CD4-positive, alpha-beta T cell treated with Interleukin-17A for 1 hour (primary cell): ENCODE results near the gene AURKB.
A peak's percentile ranks its signal among the peaks of the same experiment; 100 is the strongest.
"Not testable (repeated sequence)": the region's sequence is repeated elsewhere in the genome, so short reads cannot be mapped to it uniquely, and the experiment has no call there.

Source experiments
- DNase-seq: peaks from one replicate; pipeline ENCODE4 v3.0.0-alpha.2; 2020

The AURKB gene

DNA sequence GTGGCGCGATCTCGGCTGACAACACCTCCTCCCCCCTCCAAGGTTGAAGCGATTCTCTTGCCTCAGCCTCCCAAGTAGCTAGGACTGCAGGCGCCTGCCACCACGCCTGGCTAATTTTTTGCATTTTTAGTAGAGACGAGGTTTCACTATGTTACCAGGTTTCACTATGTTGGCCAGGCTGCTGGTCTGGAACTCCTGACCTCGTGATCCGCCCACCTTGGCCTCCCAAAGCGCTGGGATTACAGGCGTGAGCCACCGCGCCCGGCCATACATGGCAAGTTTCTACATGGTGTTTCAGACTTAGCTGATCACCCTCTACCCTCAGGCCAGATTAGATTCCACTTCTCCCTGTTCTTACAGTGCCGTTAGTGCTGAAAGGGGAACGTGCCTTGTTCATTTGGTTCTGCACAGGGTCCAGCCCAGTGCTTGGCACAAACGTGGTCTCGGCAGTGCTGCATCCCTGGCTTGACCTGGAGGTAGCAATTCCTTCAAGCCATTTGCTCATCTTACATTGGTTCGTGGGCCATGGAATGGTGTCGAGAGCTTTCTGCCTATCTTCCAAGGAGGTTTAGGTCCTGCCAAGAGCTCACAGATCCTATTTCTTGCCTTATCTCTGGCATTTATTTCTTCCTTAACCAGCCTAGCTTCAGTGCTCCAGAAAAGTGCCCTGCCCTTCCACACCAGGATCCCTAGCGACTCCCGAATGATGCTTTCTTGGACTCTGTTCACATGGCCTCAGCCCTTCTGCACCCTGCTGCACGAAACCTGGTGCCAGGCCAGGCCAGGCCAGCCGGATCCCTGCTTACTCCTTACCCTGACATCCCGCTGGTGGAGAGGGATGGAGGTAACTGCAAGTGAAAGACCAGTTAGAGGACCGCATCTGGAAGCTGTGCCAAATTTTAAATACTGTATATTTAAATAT lies 14.8 kb upstream of the AURKB start:
- DNase-seq: no peak

DNA sequence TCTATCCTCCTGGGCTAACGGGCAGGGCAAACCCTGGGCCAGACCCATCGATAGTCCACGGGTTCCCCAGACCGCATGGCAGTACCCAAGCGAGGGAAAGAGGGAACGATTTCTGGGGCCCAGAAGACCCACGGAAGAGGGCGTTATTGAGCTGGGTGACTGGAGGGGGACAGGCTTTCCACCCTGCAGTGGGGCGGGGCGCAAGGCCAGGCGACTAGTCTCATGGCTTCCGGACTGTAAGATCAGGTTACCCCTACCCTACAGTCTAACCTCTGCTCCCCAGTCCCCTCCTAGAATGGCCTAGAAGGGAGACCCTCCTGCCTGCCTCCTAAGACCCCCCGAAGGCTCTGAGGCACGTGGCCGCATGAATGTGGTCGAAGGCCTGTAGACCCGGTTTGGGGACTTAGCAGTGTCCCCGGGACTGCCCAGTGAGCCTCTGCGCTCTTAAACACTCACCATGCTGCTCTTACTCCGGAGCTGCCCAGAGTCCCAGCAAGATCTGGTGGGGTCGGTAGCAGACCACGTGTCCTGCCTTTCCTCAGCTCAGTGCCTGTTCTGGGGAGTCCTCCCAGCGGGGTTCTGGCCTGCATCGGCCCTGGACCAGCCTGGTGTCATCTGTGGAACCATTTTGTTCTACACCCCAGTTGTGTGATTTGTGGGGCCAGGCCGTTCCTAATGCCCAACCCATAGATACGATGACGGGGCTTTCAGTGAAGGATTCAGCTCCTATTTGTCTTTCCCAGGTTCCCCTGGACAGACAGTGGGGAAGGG lies 13.2 kb upstream of the AURKB start:
- DNase-seq: peak; percentile 63

DNA sequence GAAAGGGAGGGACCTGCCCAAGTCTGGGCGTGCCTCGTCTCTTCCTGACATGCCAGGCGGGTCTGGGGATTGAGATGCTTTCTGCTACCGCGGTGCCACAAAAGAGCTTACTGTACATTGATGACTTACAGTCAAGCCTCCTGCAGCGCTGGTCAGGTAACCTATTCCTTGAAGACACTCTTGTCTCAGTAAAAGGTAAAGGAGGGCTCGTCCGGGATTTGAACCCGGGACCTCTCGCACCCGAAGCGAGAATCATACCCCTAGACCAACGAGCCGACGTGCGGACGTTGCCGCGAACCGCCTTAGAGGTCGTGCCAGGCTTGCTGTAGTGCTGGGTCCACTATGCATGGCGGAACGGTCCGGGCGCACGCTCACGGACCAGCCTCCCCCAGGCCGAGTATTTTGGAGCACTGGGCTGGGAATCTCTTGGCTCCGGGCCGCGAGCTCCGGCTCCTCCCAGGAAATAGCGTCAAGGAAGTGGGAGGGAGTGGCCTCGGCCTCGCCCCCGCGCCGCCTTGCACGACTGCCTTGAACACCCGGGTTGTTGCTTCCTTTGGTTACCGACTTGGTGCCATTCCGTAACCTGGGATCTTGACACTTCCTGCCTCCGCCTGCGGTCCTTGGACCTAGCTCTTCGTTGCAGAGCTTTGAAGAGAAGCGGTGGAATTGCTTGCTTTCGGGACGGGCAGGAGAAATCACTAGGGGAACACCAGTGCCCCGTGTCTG lies 12.4 kb upstream of the AURKB start:
- DNase-seq: peak; percentile 92

DNA sequence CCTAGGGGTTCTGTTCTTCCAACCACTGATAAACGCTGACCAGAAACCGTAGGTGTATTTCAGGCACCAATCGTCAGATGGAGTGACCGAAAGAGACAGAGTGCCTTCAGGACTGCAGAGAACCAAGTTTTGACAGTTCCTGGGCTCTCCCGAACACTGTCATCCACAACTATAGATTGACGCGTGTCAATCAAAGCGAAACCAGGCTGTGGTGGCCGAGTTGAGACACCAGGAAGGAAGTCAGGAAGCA lies 11.9 kb upstream of the AURKB start:
- no peak for DNase-seq

DNA sequence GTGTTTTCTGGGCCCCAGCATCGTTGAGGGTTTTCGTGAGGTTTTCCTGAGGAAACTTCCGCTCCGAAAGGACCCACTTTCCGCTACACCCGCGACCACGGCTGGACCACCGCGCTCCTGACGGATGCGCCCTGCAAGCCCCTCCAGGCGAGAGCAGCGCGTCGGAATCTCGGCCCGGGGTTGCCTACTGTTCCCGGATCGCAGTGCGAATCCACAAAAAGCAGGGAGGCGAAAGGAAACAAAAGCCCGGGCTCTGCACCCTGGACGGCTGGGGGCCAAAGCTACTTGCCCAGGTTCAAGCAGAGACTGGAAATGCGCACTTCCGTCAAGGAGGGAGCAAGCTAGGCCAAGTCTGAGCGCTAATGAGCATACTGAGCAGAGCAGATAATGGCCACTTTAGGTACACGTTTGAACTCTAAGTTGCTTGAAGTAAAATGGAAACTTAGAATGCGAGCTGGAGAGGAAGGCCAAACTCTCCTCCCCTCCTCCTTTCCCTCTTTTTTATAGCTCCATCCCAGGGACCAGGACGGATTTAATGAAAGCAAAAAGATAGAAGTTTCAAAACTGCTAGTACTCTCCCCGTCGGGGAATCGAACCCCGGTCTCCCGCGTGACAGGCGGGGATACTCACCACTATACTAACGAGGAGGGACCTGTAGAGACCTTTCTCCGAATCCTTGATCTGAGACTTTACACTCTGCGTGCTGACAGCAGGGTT lies 11.4 kb upstream of the AURKB start:
- DNase-seq: peak; percentile 96

DNA sequence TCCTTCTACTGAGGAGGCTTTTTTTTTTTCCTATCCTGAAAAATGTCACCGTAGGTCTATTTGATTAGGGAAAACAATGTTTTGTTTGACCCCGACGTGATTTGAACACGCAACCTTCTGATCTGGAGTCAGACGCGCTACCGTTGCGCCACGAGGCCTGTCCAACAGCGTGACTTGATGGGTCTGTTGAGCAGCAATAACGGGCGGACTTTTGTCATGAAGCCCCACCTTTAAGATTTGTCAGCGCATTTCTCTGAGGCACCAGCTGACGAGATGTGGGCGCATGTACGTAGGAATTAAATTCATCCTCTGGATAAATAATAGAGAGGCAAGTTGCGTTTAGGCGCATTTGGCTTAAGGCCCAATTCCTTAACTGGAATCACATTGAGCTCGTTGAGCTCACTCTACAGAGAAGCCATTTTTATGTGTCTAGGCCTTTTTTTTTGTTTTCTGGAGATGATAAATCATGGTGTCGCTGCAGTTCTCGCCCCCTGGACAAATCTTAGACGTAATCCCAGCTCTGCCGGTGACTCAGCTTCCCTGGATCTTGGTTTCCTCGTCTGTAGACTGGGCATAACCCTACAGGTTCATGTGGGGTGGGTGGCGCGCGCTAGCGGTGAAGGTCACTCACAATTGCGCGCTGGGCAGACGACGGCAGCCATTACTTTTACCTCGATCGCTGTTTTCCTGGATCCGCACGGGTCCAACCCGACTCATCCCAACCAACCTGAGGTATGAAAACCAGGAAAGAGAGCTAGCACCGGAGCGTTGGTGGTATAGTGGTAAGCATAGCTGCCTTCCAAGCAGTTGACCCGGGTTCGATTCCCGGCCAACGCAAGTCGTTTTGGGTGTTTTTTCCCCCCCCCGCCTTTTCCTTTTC lies 10.6 kb upstream of the AURKB start:
- peak; percentile 94 for DNase-seq

DNA sequence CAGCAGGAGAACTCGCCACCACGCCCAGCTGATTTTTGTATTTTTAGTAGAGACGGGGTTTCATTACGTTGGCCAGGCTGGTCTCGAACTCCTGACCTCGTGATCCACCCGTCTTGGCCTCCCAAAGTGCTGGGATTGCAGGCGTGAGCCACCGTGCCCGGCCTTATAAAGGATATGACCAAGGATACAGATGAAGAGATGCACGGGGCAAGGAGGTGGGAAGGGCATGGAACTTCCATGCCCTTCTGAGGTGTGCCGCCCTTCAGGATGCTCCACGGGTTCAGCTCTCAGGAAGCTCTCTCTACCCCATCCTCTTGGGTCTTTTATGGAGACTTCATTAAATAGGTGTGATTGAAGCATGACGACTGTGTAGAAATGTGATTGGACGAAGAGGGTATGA lies 3.6 kb upstream of the AURKB start:
- not testable (repeated sequence) for DNase-seq

DNA sequence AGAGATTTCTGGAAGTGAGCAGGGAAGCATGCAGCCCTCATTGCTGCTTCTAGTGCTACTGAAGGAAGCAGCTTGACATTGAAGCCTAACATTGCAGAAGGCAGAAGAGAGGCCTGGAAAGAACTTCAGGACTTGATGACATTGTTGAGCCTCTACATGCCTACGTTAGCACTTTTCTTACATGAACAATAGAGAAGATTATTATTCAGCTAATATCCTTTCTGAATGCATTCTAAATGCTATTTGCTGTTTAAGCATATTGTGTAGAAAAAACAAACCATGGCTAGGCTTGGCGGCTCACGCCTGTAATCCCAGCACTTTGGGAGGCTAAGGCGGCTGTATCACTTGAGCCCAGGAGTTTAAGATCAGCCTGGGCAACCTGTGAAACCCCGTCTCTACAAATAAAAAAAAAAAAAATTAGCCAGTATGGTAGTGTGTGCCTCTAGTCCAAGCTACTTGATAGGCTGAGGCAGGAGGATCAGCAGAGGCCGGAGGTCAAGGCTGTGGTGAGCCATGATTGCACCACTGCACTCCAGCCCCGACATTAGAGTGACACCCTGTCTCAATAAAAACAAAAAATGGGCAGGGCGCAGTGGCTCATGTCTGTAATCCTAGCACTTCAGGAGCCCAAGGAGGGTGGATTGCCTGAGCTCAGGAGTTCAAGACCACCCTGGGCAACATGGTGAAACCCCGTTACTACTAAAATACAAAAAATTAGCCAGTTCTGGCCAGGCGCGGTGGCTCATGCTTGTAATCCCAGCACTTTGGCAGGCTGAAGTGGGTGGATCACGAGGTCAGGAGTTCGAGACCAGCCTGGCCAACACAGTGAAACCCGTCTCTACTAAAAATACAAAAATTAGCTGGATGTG lies 2.2 kb upstream of the AURKB start:
- no peak for DNase-seq

DNA sequence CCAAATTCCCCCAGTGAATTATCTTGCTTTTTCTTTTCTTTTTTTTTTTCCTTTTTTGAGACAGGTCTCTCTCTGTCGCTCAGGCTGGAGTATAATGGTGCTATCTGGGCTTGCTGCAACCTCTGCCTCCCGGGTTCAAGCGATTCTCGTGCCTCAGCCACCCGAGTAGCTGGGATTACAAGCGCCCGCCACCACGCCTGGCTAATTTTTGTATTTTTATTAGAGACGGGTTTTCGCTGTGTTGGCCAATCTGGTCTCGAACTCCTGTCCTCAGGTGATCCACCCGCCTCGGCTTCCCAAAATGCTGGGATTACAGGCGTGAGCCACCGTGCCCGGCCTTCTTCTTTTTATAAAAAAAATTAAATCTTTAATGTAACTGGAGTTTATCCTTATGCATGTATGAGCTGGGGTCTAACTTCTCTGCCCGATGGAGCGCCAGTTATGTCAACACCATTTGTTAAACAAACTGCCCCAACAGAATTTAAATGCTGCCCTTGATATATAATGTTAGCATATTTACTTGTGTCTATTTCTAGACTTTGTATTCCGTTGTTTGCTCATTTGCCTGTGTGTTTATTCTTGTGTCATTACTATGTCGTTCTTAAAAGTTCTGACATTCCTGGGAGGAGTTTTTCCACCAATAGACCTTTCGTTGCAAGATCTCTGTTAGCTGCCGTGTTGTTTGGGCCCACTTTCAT lies 535 bp upstream of the AURKB start:
- DNase-seq: no peak

DNA sequence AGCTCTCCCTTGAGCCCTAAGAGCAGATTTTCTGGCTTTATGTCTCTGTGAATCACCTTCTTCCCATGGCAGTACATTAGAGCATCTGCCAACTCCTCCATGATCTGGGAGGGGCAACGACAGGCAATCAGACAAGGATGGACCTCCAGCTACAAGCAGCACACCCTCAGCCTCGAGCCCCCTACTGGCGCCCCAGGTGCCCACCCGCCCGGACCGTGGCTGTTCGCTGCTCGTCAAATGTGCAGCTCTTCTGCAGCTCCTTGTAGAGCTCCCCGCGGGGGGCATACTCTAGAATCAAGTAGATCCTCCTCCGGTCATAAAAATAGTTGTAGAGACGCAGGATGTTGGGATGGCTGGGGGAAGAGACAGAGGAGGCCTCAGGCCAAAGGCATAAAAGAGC lies 3.8 kb downstream of the AURKB start:
- no peak for DNase-seq

DNA sequence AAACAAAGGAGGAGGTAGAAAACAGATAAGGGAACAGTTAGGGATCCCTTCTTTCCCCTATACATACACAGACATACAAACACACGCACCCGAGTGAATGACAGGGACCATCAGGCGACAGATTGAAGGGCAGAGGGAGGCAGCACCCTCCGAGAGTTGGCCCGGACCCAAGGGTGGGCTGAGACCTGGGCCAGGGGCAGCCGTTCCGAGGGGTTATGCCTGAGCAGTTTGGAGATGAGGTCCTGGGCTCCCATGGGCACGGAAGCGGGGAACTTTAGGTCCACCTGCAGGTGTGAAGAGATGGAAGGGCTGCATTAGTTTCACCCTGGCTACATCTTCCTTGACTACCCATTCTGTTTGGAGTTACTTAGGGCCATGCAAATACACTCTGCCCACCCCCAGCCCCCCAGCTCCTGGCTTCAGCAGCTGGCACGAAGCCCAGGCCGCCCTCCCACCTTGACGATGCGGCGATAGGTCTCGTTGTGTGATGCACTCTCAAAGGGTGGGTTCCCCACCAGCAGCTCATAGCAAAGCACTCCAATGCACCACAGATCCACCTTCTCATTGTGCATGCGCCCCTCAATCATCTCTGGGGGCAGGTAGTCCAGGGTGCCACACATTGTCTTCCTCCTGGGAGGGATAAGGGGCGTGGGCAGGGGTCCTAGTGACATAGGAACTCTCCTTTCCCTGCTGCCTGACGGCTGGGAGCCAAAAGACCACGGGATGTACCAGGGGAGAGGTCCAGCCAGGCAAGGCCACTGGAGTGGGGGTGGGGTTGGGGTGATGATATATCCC lies 5.4 kb downstream of the AURKB start:
- no peak for DNase-seq

DNA sequence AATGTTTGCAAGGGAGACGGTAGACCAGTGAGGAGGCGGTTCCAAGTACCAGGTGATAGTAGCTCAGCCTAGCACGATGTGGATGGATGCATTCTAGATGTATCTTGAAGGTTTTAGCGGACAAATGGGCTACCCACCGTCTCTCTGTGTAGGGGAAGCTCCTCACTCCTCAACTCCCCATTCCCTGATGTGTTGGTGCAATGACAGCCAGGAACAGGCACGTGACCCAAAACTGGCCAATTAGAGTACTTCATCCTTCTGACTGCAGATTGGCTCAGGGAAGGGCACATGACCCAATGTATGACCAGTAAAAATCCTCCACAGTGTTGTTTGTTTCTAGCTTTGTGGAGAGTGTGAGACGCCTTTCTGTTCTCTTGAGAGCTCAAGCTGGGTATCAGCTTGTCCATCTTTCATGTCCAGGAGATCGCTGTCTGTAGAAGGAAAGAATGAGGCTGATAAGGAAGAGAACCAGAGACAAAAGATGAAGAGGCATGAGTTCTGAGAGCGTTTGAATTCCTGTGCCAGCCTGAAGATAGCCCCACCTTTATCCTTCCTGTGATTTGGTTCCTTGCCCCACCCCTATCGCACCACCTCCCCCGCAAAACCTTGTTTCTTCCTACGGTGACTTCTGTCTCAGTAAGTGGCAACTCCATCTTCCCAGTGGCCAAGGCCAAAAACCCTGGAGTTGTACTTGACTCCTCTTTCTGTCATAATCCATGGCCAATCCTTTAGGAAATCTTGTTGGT lies 18.1 kb downstream of the AURKB start:
- peak; percentile 86 for DNase-seq

DNA sequence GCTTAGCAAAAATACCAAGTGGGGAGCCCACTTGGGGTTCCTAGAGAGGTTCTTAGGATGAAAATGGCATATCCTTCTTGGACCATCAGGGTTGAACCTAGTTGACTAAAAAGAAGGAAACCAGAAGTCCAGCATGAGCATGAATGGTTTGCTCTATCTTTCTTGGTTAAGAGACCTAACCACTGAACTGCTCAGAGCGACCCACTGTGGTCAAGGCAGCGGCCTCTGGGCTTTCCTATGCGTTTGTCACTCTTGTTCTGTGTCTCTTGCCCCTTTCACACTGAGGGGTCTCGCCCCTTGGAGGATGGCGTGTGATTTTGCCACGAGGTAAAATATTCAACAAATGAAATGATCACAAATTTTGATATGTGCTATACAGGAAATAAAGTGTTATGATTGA lies 19.9 kb downstream of the AURKB start:
- no peak for DNase-seq

DNA sequence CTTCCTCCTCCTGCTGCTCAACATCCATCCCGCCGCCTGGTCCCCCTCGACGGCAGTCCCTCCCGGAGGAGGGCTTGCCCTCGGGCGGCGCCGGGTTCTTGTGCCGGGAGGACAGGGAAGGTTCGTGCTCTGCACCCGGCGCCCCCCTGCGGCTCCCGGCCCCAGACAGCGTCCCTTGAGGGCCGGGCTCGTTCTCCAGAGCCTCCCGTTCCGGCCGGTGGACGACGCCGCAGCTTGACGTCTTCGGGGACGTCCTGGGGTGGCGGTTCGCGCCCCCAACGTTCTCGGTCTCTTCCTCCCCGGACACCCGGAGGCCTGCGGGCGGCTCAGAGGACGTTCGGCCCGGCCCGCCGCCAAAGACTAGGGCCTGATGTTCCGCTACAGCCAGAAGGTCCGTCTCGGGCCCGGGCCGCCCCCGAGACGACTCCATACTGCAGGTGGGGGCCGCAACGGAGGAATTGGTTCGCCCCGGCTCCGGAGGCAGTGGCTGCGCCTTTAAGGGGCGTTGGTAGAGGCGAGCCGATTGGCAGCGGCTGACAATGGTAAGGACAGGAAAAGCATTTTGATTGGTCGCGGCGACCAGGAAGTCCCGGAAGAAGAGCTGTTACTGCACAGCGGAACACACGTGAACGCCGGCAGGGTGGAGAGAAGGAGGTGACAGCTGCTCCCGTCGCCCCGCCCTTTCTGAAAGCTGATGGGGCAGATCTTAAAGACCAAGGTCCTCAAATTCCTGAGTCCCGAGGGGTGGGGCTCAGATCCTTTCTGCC lies 20.5 kb downstream of the AURKB start, which contains the start of gene BORCS6:
Gene BORCS6, minus strand, starts transcription at position 470 of the 767 bp plus-strand sequence. Its CDS starts 40 bp downstream, at position 430.
- peak; percentile 98 for DNase-seq

DNA sequence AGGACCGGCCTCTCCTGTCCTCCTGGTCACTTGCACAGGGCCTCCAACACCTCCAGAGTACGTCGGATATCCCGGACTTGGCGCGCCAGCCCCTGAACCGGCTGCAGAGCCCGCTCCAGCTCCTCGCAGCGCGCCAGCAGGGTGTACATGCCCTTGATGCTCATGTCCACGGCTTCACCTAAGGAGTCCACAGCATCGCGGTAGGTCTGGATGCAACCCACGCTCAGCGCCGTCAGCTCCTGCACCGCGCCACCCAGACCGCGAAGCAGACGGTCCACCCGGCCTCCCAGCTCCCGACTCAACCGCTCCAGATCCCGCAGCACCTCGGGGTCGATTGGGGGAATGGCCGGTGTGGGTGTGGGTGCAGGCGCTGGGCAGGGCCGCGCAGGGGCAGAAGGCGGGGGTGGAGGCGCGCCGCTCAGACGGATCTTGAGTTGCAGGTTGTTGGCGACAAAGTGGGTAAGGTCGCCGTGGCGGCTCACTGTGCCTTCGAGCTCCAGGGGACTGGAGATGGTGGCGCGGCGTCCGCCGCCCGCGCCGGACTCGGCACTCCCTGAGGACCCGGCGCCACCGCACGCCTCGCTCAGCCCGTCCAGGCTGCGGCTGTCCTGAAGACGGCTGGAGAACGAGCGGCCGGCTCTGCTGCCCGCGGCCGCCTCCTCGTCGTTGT lies 21.2 kb downstream of the AURKB start:
- peak; percentile 39 for DNase-seq

DNA sequence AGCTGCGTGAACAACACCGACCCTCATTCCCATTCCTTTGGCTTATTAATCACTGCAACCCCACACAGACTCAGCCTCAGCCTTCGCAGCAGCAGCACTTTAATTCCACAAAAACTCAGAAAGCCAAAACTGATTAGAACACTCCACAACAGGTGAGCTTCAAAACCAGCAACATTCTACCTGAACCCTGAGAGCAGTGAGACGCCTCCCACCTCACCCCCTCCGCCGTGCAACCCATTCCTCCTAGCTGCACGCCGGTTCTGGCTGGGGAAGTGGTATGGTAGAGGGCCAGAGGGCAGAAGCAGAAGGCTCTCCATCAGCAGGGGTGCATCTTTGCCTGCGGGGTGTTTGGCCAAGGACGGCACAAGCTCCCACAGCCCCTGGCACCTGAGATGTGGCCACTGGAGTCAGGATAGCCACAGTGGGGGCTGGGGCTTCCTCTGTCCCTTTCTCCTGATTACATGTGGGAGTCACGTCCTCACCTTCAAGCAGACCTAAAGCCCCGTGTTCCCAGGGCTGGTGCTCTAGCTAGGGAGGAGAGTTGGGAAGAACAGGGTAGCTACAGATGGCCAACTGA lies 22.0 kb downstream of the AURKB start:
- DNase-seq: peak; percentile 34
